GM18508 (cell line): ENCODE results near the gene PIH1D1.
"Not testable (repeated sequence)": the region's sequence is repeated elsewhere in the genome, so short reads cannot be mapped to it uniquely, and the experiment has no call there.

Experiments used
- ATAC-seq: cut with Tn5 transposase; IDR thresholded peaks from one replicate; pipeline ENCODE4 v1.9.1; 2021; ENCODE audit warnings: moderate number of reproducible peaks; ENCODE audit not compliant: insufficient read depth, unreplicated experiment

Gene PIH1D1

DNA sequence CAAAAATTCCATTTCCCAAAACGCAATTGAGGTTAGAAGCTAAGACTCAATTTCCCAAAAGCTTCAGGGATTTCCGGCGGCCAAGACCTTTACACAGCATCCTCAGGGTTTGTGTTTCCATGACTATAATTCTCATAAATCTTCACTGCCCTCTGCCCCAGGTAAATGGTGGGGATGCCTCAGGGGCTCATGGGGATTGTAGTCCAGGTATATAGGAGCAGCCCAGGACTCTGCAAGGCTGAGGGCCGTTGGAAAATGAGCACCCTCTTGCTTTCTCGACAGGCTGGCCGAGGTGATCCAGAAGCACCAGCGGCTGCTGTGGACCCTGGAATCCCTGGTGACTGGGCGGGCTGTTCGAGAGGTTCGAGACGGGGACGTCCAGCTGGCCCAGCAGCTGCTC is 7.8 kb upstream of the PIH1D1 start:
- no peak for ATAC-seq

DNA sequence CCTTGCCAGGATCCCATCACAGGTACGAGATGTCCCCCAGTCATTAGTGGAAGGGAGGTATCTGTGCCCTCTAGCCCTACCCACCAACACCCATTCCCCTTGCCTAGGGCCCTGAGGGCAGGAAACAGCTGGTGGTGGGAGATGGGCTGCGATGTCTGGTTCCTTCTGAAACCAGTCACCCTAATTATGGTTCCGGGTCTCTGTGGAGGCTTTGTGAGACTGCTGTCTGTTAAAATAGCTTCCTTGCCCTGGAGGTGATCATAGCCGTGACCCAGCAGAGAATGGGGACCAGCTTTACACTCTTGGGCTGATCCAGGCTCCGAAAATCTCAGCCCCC is 6.9 kb upstream of the PIH1D1 start:
- no peak for ATAC-seq

DNA sequence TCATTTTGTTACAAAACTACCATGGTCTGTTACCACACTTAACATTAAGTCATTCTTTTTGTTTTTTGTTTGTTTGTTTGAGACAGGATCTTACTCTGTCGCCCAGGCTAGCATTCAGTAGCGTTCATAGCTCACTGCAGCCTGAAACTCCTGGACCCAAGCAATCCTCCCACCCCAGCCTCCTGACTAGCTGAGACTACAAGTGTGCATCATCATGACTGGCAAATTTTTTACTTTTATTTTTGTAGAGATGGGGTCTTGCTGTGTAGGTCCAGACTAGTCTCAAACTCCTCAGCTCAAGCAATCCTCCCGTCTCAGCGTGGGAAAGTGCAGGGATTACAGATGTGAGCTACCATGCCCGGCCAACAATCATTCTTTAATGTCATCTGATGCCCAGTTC is 4.7 kb upstream of the PIH1D1 start:
- no peak for ATAC-seq

DNA sequence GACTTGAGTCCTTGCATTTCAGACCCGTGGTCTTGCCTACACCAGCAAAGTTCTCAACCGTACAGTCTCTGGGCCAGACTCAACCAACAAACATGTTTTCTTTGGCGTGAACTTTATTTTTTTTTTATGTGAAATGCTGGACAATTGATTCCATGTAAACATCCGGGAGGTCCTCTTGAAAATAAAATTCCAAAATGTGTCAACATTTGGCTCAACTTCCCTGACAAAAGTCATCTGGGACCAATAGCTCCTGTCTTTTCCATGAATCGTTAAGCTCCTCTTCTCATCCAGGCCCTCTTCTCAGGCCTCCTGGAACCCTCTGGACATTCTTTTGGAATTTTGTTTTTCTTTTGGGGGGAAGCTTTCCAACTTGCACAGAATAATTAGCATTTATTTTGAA is 4.2 kb upstream of the PIH1D1 start:
- no peak for ATAC-seq

DNA sequence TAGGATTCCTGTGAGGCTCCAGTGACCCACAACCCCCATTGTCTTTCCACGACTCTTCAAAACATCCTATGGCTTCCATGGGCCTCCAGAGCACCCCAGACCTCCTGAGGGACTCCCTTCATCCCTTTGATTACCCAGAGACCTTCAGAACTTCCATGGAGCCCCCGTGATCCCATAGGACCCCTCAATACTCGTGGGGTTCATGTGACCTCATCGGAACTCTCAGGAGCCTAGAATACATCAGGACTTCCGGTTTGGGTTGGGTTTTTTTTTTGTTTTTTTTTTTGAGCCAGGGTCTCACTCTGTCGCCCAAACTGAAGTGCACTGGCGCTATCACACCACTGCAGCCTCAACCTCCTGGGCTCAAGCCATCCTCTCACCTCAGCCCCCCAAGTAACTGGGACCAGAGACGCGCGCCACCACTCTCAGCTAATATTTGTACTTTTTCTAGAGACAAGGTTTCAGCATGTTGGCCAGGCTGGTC is 2.2 kb upstream of the PIH1D1 start:
- no peak for ATAC-seq

DNA sequence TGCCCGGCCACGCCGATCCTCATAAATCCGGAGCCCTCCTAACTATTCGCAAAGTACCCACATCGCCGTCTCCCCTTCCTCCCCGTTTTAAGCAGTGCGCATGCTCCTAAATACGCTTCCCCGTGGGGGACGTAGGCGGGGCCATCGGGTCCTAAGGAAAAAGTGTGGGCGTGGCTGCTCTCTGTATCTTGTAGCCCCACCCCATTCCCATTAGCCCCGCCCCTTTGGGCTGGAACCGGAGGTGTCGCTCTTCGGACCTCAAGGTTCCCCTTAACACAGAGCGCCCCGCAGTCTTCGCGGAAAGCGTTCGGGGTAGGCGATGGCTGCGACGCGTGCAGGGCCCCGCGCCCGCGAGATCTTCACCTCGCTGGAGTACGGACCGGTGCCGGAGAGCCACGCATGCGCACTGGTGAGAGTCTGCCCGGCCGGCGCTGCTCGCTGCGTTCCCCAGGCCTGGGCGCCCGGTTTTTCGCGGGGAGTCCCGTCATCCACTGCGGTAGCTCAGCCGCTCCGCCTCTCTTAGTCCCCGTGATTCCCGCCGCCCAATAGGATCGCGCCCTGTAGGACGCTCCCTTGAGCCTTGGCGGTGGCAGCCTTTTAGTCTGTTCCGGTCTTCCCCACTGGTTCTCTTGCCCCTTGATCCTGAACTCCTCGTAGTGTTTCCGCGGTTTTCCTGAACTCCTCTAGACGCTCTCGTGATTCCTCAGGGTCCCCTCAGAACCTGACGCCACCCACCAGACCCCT is 1.6 kb upstream of the PIH1D1 start, which contains the start of gene ALDH16A1:
Gene ALDH16A1, plus strand, starts transcription at position 213 of the 744 bp plus-strand sequence. Its CDS starts 107 bp downstream, at position 320.
- peak; percentile 45 for ATAC-seq

DNA sequence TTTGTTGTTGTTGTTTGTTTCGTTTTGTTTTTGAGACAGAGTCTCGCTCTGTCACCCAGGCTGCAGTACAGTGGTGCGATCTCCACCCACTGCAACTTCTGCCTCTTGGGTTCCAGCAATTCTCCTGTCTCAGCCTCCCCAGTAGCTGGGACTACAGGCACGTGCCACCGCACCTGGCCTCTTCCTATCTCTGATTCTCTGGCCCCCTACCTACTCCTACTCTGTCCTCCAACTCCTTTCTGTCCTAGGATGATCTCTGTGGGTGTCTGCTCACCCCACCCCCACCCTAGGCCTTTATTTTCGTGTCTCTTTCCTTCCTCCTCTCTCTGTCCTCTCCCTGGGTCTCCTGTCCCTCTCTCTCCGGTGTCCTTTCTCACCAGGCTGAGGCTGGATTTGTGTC is 1.2 kb downstream of the PIH1D1 start:
- no peak for ATAC-seq

DNA sequence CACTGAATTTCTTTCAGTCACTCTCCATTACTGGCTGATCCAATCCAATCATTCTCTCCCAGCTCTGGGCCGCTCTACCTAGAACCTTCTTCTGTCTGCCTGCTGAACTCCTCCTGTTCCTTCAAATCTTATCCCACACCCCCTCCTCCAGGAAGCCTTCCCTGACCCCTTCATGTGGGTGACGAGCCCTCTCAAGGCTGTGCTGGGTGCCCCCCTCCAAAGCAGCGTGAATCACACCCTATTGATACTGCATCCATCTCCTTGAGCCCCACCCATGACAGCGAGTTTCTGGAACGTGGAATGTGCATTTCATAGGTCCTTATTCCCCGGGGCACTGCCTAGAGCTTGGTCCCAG is 3.2 kb downstream of the PIH1D1 start:
- ATAC-seq: no peak

DNA sequence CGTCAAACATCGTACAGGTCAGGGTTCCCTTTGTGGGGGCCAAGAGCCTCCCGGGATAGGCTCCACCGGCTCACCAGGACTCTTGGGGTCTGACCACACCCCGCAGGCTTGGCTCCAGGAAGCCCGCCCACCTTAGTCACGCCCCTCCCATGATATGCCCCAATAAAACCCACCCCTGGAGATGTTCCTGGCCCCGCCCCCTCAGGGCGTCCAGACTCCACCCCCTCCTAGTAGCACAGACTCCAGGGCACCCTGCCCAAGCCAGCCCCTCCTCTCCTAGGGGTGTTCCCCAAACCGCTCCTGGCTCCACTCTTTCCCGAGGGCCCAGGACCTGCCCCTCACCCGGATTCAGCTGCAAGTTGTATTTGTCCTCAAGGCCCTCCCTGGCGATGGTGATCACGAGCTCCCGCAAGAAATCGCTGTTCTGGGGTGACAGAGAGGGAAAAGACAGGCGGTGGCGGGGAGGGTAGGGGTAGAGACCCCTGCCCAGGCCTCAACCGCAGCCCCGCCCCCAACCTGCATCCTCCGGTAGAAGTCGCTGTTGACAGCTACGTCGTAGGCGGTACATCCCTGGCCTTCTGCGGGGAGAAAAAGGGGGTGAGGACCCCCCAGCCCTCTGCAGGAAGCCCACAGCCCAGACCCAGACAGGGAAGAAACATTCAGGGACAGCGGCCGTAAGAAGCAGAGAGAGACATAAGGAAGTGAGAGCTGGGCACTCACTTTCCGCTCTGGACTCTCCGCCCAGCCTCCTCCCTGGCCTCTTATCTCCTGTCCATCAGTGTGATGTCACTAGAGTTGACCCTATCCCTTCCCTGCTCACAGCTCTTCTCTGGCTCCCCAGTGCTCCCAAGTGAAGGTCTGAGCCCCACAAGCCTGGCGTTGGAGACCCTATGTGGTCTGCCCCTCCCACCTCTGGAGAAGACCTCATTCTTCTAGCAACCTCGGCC is 3.9 kb downstream of the PIH1D1 start:
- ATAC-seq: no peak

DNA sequence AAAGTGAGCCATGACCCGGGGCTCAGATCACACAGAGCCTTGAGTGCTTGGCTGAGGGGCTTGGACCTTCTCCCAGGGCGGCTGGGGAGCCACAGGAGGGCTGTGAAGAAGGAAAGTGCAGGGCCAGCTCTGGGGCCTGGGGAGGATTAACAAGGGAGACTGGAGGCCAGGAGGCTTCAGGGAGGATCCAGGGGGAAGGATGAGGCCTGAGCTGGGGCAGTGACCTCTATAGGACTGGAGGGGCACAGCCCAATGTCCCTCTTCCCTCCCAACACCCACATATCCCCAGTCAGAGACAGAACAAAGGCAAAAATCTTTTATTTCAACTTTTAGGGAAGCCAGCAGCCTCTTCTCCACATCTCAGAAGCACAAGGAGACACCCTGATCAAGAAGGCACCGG is 5.6 kb downstream of the PIH1D1 start:
- no peak for ATAC-seq

DNA sequence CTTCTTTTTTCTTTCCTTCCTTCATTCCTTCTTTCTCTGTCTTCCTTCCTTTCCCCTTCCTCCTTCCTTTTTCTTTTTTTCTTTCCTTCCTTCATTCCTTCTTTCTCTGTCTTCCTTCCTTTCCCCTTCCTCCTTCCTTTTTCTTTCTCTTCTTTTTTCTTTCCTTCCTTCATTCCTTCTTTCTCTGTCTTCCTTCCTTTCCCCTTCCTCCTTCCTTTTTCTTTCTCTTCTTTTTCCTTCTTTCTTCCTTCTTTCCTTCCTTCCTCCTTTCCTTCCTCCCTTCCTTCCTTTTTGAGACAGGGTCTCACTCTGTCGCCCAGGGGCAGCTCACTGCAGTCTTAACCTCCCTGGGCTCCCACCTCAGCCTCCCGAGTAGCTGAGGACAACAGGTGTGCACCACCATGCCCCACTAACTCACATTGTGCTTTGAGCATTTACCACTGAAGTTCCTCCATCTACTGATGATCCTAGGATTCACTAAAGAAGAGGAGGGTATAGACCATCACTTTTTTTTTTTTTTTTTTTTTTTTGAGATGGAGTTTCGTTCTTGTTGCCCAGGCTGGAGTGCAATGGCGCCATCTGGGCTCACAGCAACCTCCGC is 7.4 kb downstream of the PIH1D1 start:
- ATAC-seq: not testable (repeated sequence)

DNA sequence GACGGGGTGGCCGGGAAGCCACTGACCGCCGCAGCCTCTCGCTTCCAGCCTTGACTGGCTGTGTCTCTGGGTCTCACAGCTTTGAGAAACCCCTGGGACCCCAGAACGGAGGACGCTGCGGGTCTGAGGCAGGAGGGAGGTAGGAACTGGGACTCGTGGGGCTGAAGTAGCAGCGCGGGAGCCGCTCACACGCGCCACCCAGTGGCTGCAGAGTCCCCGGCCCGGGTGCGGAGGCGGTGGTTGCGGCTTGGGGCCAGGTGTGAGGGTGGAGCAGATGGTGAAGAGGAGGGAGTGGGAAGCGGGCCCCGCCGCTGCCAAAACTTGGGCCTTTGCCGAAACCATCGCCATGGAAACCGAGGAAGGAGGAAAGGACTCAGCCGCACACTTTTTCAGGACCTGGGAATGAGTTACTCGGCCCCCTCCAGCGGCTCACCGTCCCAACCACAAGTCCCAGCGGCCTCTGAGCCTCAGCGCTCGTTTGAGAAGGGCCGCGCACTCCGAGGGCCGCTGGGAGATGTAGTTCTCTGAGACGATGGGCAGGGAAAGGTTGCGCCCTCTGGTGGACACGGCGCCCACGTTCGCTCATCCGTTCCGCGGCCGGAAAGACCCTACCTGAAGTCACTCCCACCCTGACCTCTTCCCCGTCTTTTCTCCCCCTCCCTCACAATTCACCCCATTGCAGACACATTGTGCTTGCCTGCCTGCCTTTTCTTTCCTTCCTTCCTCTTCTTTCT is 8.1 kb downstream of the PIH1D1 start:
- ATAC-seq: peak; percentile 51

DNA sequence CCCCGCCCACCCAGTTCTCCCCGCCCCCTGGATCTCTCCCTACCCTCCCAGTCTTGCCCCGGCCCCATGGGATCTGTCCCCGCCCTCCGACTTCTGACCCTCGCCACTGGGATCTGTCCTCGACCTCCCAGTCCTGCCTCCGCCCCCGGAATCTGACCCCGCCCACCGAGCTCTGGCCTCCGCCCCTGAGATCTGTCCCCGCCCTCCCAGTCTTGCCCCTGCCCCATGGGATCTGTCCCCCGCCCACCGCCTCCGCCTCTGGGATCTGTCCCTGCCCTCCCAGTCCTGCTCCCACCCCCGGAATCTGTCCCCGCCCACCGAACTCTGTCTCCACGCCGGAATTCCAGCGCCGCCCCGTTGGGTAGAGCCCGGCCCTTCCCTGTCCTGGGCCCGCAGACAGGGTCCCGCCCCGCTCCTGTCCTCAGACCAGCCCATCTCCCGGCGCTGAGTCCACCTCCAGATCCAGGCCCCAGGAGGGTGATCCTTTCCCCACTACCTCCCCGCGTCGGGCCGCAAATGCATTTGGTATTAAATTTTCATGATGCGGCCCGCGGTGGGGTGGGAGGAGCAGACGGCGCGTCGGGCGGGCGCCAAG is 8.7 kb downstream of the PIH1D1 start:
- ATAC-seq: no peak

DNA sequence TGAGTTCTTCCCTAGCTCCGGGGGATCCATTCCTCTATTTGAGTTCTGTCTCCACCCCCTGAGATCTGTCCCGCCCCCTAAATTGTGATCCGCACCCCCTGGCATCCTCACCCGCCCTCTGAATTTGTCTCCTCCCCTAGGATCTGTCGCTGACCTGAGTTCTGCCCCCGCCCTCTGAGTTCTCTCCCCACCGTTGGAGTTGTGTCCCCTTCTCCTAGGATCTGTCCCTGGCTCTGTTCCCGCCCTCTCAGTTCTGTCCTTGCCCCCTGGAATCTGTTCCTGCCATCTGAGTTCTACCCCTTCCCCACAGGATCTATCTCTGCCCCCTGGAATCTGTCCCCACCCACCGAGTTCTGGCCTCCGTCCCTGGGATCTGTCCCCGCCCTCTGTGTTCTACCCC is 9.3 kb downstream of the PIH1D1 start:
- ATAC-seq: no peak

DNA sequence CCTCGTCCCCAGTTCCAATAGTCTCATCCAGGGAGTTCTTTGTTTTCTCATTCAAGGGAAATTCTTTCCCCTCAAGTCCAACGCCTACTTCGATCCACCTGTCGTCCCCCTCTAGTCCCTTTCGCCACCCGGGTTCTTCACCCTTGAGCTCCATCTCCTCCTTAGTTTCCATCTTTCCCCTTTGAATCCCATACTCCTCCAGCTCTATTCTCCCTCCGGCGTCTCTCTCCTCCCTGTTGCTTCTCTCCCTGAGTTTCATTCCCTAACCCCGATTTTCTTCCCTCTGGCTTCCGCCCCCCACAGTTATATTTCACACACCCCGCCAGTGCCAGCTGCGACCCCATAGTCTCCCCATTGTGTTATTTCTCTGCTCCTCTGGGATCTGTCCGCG is 9.7 kb downstream of the PIH1D1 start:
- ATAC-seq: no peak

DNA sequence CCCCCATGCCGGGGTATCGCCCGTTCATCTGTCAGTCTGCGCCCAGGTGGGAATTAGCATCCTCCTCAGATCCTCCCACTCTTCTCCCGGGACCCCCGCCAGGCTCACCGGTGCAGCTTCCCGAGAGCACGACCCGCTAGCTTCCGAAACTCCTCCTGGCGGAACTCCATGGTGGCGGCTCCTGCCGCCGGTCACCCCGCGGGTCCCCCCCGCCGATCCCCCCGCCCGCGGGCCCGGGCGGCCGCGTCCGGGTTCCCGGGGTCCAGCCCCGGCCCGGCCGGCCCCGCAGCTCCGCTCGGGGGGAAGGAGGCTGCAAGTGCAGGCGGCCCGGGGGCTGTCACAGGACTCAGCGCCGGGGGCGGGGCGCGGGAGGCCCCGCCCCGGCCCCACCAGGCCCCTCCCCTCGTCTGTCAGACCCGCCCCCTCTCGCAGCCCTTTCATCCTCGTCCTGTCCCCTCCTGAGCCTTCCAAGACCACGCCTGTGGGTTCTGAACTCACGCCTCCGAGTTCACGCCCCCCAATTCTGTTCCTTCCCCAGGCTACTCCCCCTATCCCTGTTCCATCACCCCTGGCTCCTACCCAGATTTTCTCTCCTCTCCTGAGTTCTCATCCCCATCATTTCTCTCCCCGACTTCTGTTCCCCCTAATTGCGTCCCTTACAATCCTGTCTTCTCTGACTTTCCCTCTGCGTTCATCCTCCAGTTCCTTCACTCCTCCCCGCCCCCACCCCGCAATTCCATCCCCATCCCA is 10.2 kb downstream of the PIH1D1 start, which contains the start of gene SLC17A7:
Gene SLC17A7, minus strand, starts transcription at position 318 of the 750 bp plus-strand sequence. Its CDS starts 148 bp downstream, at position 170.
- ATAC-seq: no peak

DNA sequence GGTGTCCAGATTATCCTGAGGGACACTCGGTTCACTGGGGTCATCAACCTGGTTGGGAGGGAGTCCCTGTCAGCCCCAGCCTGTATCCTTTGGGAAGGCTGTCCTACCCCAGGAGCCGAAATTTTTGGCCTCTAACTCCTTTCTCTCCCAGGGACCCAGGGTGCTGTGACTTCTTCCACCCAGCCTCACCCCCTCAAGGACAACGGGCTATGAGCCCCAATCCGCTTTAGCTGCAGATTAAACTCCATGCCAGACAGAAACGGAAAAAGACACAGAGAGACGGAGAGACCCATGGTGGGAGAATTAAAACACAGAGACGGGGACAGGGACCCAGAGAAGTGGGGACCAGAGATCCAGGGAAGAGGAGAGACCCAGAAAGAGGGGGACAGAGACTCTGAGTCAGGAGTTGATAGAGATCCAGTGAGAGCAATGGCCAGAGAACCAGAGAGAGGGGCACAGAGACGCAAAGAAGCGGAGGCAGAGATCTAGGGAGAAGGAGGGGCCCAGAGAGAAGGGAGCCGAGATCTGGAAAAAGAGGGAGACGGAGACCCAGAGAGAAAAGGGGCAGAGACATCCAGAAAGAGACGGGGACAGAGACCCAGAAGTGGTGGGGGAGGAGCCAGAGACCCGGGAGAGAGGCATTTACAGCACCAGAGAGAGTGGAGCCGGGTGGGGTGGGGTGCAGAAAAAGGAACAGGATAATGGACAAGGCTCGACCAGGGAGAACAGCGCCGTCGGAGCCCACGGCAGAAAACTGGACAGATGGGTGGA is 11.0 kb downstream of the PIH1D1 start:
- ATAC-seq: no peak

DNA sequence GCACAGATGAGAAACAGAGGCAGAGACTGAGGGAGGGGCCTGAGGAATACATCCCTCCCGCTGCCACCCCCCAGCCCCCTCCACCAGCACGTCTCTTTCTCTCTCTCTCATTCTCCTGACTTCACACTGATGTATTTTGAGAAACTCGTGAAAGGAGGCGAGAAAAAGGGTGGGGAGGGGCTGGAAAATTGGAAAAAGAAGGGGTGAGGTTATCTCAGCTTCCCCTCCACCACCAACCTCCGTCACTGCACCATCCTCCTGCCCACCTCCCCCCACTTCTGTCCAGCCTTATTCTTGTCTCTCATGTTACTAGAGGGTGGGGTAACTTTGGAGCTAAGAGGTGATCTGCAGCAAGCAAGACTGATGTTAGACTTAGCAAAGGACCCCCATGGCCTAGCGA is 11.8 kb downstream of the PIH1D1 start:
- no peak for ATAC-seq
